Activated B cell treated with CpG ODN at 0.5 μM for 24 hours (primary cell): ENCODE results near the gene IGSF21. TPM values are rescaled to one million over a fixed set of nuclear protein-coding genes. Genes with fewer than 3 reads are reported as not detected.

ENCODE experiments used
- ATAC-seq: fragments of 200-7000 bp; cut with Tn5 transposase; one replicate; pipeline ENCODE4 v1.10.0; 2021; ENCODE audit warnings: low read depth, mild to moderate bottlenecking, moderate library complexity
- CTCF ChIA-PET: fragments of 350-600 bp; sonication (Branson Sonifier 250); formaldehyde crosslinking; loops from one replicate; lab custom pipeline; 2021; ENCODE audit warnings: antibody characterized with exemption; lab: Charles Lee
- POLR2A ChIA-PET: fragments of 350-600 bp; sonication (Branson Sonifier 250); formaldehyde crosslinking; loops from one replicate; lab custom pipeline; 2021; ENCODE audit warnings: antibody characterized with exemption; lab: Charles Lee
- DNase-seq: peaks from one replicate; pipeline ENCODE4 v3.0.0; 2022
- H3K27ac Mint-ChIP-seq: one replicate; pipeline ENCODE4 v1.8.0; 2020; ENCODE audit warnings: mixed read lengths
- H3K27me3 Mint-ChIP-seq: one replicate; pipeline ENCODE4 v1.8.0; 2021; ENCODE audit warnings: mixed read lengths
- H3K36me3 Mint-ChIP-seq: one replicate; pipeline ENCODE4 v1.8.0; 2021; ENCODE audit warnings: low read depth, mixed read lengths
- H3K4me1 Mint-ChIP-seq: one replicate; pipeline ENCODE4 v1.8.0; 2021; ENCODE audit warnings: mixed read lengths
- H3K4me3 Mint-ChIP-seq: one replicate; pipeline ENCODE4 v1.8.0; 2020; ENCODE audit warnings: mild to moderate bottlenecking, mixed read lengths
- H3K9me3 Mint-ChIP-seq: one replicate; pipeline ENCODE4 v1.8.0; 2020; ENCODE audit warnings: mixed read lengths
- CTCF ChIP-seq: fragments of 200-600 bp; IDR thresholded peaks from one replicate; pipeline ENCODE4 v1.8.0; 2022; ENCODE audit warnings: antibody characterized with exemption, mild to moderate bottlenecking
- intact Hi-C: fragments of 100-400 bp; cut with micrococcal nuclease; formaldehyde crosslinking; loops from one replicate; pipeline ENCODE4 v1.15.1; 2024
- total RNA-seq: library from RNA; stranded (reverse); gene quantifications from 2 replicates; pipeline ENCODE4 v1.2.3, GENCODE V29; 2022

The IGSF21 gene
- total RNA-seq, 1 donor from 2014 or later, result not detected

GRCh38 chr1:18119771-18120377, 12.3 kb downstream of the IGSF21 start:
- ATAC-seq (no peak), DNase-seq (no peak)
- H3K9me3 Mint-ChIP-seq, result no peaks in the 10 kb centered on the region
- no peaks in the 10 kb centered on the region for H3K4me1 Mint-ChIP-seq
- no peaks in the 10 kb centered on the region for H3K36me3 Mint-ChIP-seq
- intact Hi-C loops, result no loop called here
- H3K27me3 Mint-ChIP-seq, result peaks cover 32% of the 10 kb centered on the region
- no peak overlapping the region for H3K27ac Mint-ChIP-seq
- CTCF ChIA-PET, result no interaction called here
- no peak overlapping the region for H3K4me3 Mint-ChIP-seq
- POLR2A ChIA-PET, result no interaction called here
- no peak for TF ChIP-seq CTCF

- intact Hi-C loops, result no loop called here
- Mint-ChIP-seq H3K4me1 (no peaks in the 10 kb centered on the region), H3K36me3 (no peaks in the 10 kb centered on the region), H3K4me3 (no peak overlapping the region), H3K9me3 (no peaks in the 10 kb centered on the region), H3K27me3 (peaks cover 29% of the 10 kb centered on the region), H3K27ac (no peak overlapping the region)
- ChIA-PET POLR2A (no interaction called here), CTCF (no interaction called here)
- ATAC-seq, result no peak
- no peak for TF ChIP-seq CTCF
- DNase-seq, result no peak
Measured at GRCh38 chr1:18120638-18121037, 13.0 kb downstream of the IGSF21 start.

GRCh38 chr1:18121072-18121820, 13.6 kb downstream of the IGSF21 start:
- ATAC-seq (no peak), DNase-seq (no peak)
- CTCF ChIA-PET, result no interaction called here

GRCh38 chr1:18123467-18123992, 15.9 kb downstream of the IGSF21 start:
- POLR2A ChIA-PET, result no interaction called here
- ATAC-seq, result no peak
- peaks cover 16% of the 10 kb centered on the region for H3K27me3 Mint-ChIP-seq

More at GRCh38 chr1:18121072-18121820, 13.6 kb downstream of the IGSF21 start:
- Mint-ChIP-seq H3K27ac (no peak overlapping the region), H3K4me3 (no peak overlapping the region), H3K36me3 (no peaks in the 10 kb centered on the region), H3K9me3 (no peaks in the 10 kb centered on the region), H3K27me3 (peaks cover 28% of the 10 kb centered on the region), H3K4me1 (no peaks in the 10 kb centered on the region)
- POLR2A ChIA-PET, result no interaction called here
- TF ChIP-seq CTCF, result no peak
- intact Hi-C loops, result no loop called here

More at GRCh38 chr1:18123467-18123992, 15.9 kb downstream of the IGSF21 start:
- H3K27ac Mint-ChIP-seq, result no peak overlapping the region
- no peaks in the 10 kb centered on the region for H3K9me3 Mint-ChIP-seq
- H3K4me3 Mint-ChIP-seq, result no peak overlapping the region
- CTCF ChIA-PET, result no interaction called here
- intact Hi-C loops, result no loop called here
- no peaks in the 10 kb centered on the region for H3K36me3 Mint-ChIP-seq
- TF ChIP-seq CTCF, result no peak
- DNase-seq, result no peak
- no peaks in the 10 kb centered on the region for H3K4me1 Mint-ChIP-seq
